HG02852 (cell line): ENCODE results near the gene ZFAND2B.

Experiments used
- ATAC-seq: cut with Tn5 transposase; IDR thresholded peaks from one replicate; pipeline ENCODE4 v1.9.1; 2021; ENCODE audit warnings: mild to moderate bottlenecking, moderate library complexity; ENCODE audit not compliant: unreplicated experiment

ZFAND2B gene

DNA sequence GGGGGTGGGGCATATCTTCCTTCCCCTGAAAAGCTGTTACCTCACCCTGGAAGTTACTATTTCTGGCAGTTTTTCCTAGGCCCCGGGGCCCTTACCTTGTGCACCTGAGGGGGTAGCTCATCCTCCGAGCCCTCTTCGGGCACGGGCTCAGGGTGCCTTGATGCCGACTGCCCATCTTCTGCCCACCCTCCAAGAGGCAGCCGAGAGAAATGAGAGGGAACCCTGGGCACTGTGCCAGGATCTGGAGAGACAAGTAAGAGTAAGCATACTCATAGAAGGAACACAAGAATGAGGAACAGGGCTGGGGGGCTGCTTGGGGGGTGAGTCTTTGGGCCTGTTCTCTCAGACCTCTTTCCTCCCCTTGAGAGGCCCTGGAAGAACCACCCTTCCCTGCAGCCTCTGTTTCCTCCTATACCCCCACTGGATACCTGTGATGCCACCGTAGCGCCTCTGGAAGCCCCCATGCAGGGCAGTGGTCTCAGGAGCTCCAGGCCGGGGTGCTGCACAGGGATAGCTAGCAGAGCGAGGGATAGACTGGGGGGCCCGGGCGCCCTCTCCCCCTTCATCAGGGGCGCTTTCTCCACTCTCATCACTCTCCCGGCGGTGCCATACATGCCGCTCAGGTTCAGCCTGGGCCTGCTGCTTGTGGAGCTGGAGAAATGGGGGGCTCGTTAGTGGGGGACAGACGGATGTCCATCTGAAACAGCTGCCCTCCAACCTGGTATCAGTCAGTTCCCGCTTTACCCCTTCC, 14.2 kb downstream of the ZFAND2B start:
- ATAC-seq, result no peak

DNA sequence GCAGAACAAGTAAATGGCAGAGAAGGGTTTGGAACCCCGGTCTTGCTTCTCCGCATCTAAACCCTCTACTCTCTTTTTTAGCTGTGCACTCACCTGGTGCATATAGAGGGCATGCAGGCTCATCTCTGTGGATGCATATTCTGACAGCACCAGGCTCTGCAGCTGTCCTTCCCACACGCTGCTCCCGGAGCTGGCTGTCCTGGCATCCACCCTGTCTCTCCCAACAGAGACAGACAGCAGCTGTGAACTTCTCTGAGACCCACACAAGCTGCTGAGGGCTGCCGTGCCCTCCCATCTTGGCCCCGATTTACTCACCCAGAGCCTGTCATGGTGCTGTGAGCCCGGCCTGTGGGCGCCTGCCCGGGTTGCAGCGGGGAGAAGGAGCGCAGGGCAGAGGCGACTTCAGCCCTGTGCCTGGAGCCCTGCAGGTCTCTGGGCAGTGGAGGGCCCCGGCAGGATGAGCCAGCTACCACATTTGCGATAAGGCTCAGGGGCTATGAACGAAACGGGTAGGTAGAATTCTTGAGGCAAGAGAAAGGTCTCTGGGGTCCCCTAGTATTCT, 15.5 kb downstream of the ZFAND2B start:
- no peak for ATAC-seq

GRCh38 chr2:219223831-219224610, 17.4 kb downstream of the ZFAND2B start:
- no peak for ATAC-seq

GRCh38 chr2:219225350-219225749, 18.8 kb downstream of the ZFAND2B start:
- ATAC-seq, result no peak

GRCh38 chr2:219228041-219228910, 21.7 kb downstream of the ZFAND2B start:
- no peak for ATAC-seq

DNA sequence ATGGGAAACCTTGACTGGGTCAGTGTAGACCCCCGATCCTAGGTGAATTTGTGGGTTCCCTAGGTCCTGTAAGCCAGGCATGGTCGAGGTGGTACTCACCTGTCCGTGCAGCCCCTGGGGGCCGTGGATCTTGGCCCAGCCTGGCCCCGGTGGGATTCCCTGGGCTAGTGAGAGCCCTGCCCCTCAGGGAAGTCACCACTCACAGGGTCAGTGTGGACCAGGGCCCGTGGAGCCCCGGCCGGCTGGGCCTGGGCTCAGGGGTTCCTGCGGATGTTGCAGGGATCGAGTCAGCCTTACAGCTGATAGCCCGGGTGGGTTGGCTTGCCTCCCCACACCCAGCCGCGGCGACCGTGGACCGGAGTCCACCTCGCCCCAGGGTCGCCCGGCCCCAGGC, 22.3 kb downstream of the ZFAND2B start:
- ATAC-seq, result peak; percentile 15

GRCh38 chr2:219229305-219230058, 22.9 kb downstream of the ZFAND2B start, which contains the start of the genes ANKZF1 and ATG9A:
Gene ANKZF1 (plus strand): TSS chr2:219229806. CDS start chr2:219230258, 452 bp downstream.
Gene ATG9A (minus strand): TSS chr2:219229636. CDS start chr2:219228024, 1,612 bp downstream.
- ATAC-seq, result peak; percentile 98

DNA sequence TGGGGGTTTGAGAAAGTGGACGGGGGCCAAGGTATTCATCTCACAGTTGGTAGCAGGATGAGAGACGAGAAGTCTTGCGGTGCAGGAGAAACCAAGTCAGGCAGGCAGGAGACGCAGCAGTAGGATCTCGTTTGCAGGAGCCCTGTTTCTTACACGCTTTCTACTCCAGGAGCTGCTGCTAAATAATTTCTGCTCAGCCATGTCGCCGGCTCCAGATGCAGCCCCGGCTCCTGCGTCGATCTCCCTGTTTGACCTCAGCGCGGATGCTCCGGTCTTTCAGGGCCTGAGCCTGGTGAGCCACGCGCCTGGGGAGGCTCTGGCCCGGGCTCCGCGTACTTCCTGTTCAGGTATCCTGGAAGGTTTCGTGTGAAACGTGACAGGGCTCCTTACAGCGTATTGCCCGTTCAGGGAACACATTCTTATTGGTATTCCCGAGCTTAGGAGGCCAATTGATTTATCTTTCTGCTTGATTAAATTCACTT, 23.5 kb downstream of the ZFAND2B start:
- ATAC-seq, result no peak

DNA sequence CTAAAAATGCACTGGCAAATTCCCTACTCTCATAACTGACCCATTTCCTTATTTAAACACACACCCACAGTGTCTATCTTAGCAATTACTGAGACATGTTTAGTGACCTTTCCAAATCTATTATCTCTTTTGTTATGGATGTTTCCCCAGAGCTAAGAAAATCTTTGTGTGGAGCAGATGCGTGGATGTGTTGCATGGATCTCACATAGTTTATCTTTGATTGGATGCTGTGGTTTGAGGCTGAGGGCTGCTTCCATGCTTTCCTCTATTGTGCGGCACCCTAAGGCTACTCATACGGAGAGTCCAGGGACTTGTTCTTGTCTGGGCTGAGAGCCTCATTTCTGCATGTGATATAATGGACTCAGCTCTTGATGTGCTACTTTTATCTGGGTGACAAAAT, 27.7 kb downstream of the ZFAND2B start:
- ATAC-seq, result no peak

DNA sequence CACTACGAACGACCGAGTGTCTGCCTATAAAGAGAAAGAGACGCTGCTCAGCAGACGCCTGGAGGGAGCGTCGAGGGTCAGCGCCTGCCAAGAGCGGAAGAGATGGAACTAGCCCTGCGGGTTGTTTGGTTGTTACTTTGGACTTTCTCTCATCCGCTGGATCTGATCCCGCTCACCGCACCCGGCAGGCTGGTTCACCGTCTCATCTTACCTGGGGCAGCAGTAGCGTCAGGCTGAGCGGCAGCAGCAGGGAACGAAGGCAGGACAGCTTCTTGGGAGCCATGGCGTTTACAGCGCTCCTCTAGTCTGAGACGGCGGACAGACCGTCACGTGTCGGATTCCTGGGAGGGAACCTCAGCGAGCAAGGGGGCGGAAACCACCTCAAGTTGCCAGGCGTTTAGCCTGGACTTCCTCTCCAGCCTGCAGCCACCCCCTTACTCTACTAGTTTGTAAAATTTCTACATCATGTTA, 36.7 kb downstream of the ZFAND2B start:
- ATAC-seq, result no peak

DNA sequence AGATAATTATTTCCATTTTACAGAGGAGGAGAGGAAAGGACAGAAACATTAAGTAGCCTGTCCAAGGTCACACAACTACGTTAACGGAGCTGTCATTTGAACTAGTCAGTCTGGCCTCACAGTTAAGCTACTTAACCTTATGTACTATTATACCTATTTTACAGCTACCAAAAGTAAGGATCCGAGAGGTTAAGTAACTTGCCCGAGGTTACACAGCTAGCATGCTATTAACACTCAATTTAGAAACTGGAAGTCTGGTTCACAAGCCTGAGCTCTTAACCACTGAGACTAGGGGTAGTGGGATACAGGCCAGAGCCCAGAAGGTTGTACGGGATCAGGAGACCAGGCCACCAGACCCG, 38.2 kb downstream of the ZFAND2B start:
- no peak for ATAC-seq

GRCh38 chr2:219245148-219245898, 38.7 kb downstream of the ZFAND2B start, which contains the start of the genes GLB1L and STK16:
Gene GLB1L (minus strand): TSS chr2:219245444. CDS start chr2:219243573, 1,871 bp downstream.
Gene STK16 (plus strand): TSS chr2:219245479. CDS start chr2:219246000, 521 bp downstream.
- ATAC-seq, result peak; percentile 85

DNA sequence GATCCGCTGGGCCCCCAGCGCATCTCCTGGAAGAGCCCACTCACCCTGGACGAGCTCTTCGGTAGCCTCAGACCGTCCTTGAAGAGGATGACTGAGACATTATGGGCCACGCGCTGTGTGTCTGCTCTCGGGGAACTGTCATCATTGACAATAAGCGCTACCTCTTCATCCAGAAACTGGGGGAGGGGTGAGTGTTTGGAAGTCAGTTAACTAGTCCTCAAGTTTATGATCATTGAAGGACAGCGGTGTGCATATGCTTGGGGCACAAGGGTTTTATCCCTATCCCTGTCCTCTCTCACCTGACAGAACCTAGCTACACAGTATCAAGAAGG, 39.3 kb downstream of the ZFAND2B start:
- no peak for ATAC-seq

- no peak for ATAC-seq
Measured at GRCh38 chr2:219246559-219246958, 40.0 kb downstream of the ZFAND2B start.

GRCh38 chr2:219247678-219248642, 41.4 kb downstream of the ZFAND2B start:
- ATAC-seq, result no peak

GRCh38 chr2:219248845-219249202, 42.2 kb downstream of the ZFAND2B start:
- ATAC-seq, result no peak

- no peak for ATAC-seq
Measured at GRCh38 chr2:219249203-219249980, 42.8 kb downstream of the ZFAND2B start.
